Panc1 (cell line): ENCODE results near the gene GAPVD1. TPM values are rescaled to one million over a fixed set of nuclear protein-coding genes. Genes with fewer than 3 reads are reported as not detected.

ENCODE experiments used
- ATAC-seq: fragments of 200-7000 bp; cut with Tn5 transposase; 2 replicates; pipeline ENCODE4 v1.9.1; 2020; ENCODE audit warnings: mild to moderate bottlenecking, moderate library complexity
- BruUV-seq: library from RNA; stranded (reverse); fragments of 400-500 nt; replicated peaks from 2 replicates; lab custom pipeline; 2021; lab: Mats Ljungman, UMichigan
- CTCF ChIA-PET: fragments of 300-600 bp; sonication (Branson Sonifier 250); formaldehyde crosslinking; loops from one replicate; lab custom pipeline; 2022; ENCODE audit warnings: antibody characterized with exemption; lab: Charles Lee
- POLR2A ChIA-PET: fragments of 300-600 bp; sonication (Branson Sonifier 250); formaldehyde crosslinking; loops from one replicate; lab custom pipeline; 2022; ENCODE audit warnings: antibody characterized with exemption; lab: Charles Lee
- DNase-seq: peaks from one replicate; pipeline ENCODE4 v3.0.0-alpha.2; 2010; ENCODE audit warnings: low read depth, low spot score
- H3K27ac ChIP-seq: 2 replicates; pipeline ENCODE4 v1.5.1; 2011; ENCODE audit warnings: mild to moderate bottlenecking, low read length, inconsistent platforms
- H3K27me3 ChIP-seq: fragments of 200-500 bp; sonication (Bioruptor generic); 2 replicates; pipeline ENCODE4 v1.6.0; 2014; ENCODE audit warnings: low read length, inconsistent platforms; ENCODE audit not compliant: control insufficient read depth, insufficient read depth
- H3K36me3 ChIP-seq: fragments of 200-500 bp; sonication (Bioruptor generic); 2 replicates; pipeline ENCODE4 v1.5.1; 2014; ENCODE audit warnings: inconsistent platforms, mild to moderate bottlenecking, low read length, moderate library complexity; ENCODE audit not compliant: control insufficient read depth, insufficient read depth
- H3K4me1 ChIP-seq: 2 replicates; pipeline ENCODE4 v1.5.1; 2011; ENCODE audit warnings: inconsistent platforms, mild to moderate bottlenecking, low read length, moderate library complexity; ENCODE audit not compliant: control insufficient read depth, insufficient read depth
- H3K4me3 ChIP-seq, 2 experiments: 2 replicates each; pipeline ENCODE4 v1.5.1; 2011 to 2012; ENCODE audit warnings: low read depth in 2 of 2, low read length in 2 of 2, mild to moderate bottlenecking in 2 of 2, inconsistent platforms in 1 of 2, moderate library complexity in 1 of 2
- H3K9me3 ChIP-seq: fragments of 200-500 bp; sonication (Bioruptor generic); 2 replicates; pipeline ENCODE4 v1.5.1; 2014; ENCODE audit warnings: low read depth, mild to moderate bottlenecking, inconsistent platforms, low read length, moderate library complexity; ENCODE audit not compliant: control insufficient read depth, insufficient read depth
- CTCF ChIP-seq: fragments of 450-650 bp; IDR thresholded peaks from 2 replicates; pipeline ENCODE4 v1.5.1; 2017; ENCODE audit warnings: mild to moderate bottlenecking
- POLR2AphosphoS5 ChIP-seq: IDR thresholded peaks from 2 replicates; pipeline ENCODE4 v1.6.1; 2012; ENCODE audit warnings: mild to moderate bottlenecking, low read depth, low read length, moderate library complexity
- REST ChIP-seq, 2 experiments: IDR thresholded peaks; 2 replicates each; pipeline ENCODE4 v1.6.1; 2011 to 2012; ENCODE audit warnings: low read depth in 2 of 2, control low read depth in 1 of 2, low read length in 1 of 2, mild to moderate bottlenecking in 1 of 2, moderate library complexity in 1 of 2; ENCODE audit not compliant: insufficient read depth in 1 of 2
- SIN3A ChIP-seq: IDR thresholded peaks from 2 replicates; pipeline ENCODE4 v1.6.1; 2012; ENCODE audit warnings: low read depth, mild to moderate bottlenecking, low read length, moderate library complexity, borderline replicate concordance; ENCODE audit not compliant: insufficient read depth
- TCF7L2 ChIP-seq: IDR thresholded peaks from 2 replicates; pipeline ENCODE4 v1.6.1; 2011; ENCODE audit warnings: mild to moderate bottlenecking, low read depth, low read length, inconsistent platforms
- in situ Hi-C: cut with HindIII; loops from 2 replicates; pipeline ENCODE4 v1.10.0; 2016; ENCODE audit warnings: low sequenced_read_pairs, low pct_unique_long_range_greater_than_20kb
- intact Hi-C: fragments of 100-400 bp; cut with micrococcal nuclease; formaldehyde crosslinking; loops from one replicate; pipeline ENCODE4 v1.10.0; 2022; ENCODE audit not compliant: unreplicated experiment
- total RNA-seq: library from RNA; stranded (reverse); gene quantifications from one replicate; pipeline ENCODE4 v1.2.1, GENCODE V29; 2021; ENCODE audit not compliant: unreplicated experiment

GAPVD1 gene
- total RNA-seq, 1 experiment from 2014 or later = 48.6 TPM

GRCh38 chr9:125407974-125408900 lies 146.6 kb downstream of the GAPVD1 start:
- in situ Hi-C loops = no loop called here
- H3K27ac ChIP-seq = peak overlapping the region; percentile 85
- CTCF ChIA-PET = interaction anchor here (0.5 to 1.1 kb wide), 6 partner anchors 16 to 1244 kb away, joined by 3 to 6 read pairs (median 4); no protein-coding TSS in a partner anchor
- ATAC-seq (peak; percentile 82), DNase-seq (no peak)
- POLR2A ChIA-PET = interaction anchor here (0.5 to 0.6 kb wide), 2 partner anchors 12 to 883 kb away, joined by 3 read pairs; no protein-coding TSS in a partner anchor
- no TSS peak for BruUV-seq
- H3K36me3 ChIP-seq = peaks cover 3% of the 10 kb centered on the region; the same call in 1 of the 2 replicates
- peaks cover 11% of the 10 kb centered on the region; the same call in 1 of the 2 replicates for H3K4me1 ChIP-seq
- H3K9me3 ChIP-seq = no peaks in the 10 kb centered on the region
- TF ChIP-seq TCF7L2 = peak; percentile 69
- peak; percentile 39; the same call in 1 of the 2 replicates for TF ChIP-seq POLR2AphosphoS5
- no peak for TF ChIP-seq SIN3A
- TF ChIP-seq CTCF = peak; percentile 88
- H3K27me3 ChIP-seq = no peaks in the 10 kb centered on the region
- peak overlapping the region; percentile 43 to 53 for H3K4me3 ChIP-seq
- intact Hi-C loops = no loop called here

- CTCF ChIA-PET = no interaction called here
- intact Hi-C loops = no loop called here
- ATAC-seq (peak; percentile 52), DNase-seq (no peak)
- no peak for TF ChIP-seq TCF7L2
- no peak for TF ChIP-seq CTCF
- no peak for TF ChIP-seq SIN3A
- TF ChIP-seq REST (IDR thresholded peaks at IDR 0.05; ENCODE audit: insufficient read depth in 1 of 2, low read depth in 2 of 2, low read length in 1 of 2) = no peak
- TF ChIP-seq POLR2AphosphoS5 = no peak
- no peak overlapping the region for H3K4me3 ChIP-seq
- H3K4me1 ChIP-seq = peaks cover 11% of the 10 kb centered on the region; the same call in 1 of the 2 replicates
- no peaks in the 10 kb centered on the region for H3K9me3 ChIP-seq
- peaks cover 3% of the 10 kb centered on the region; the same call in 1 of the 2 replicates for H3K36me3 ChIP-seq
- H3K27ac ChIP-seq = peak overlapping the region; percentile 85
- H3K27me3 ChIP-seq = no peaks in the 10 kb centered on the region
- no TSS peak for BruUV-seq
- in situ Hi-C loops = no loop called here
- POLR2A ChIA-PET = no interaction called here
Measured at GRCh38 chr9:125409217-125409636, 147.6 kb downstream of the GAPVD1 start.
